HepG2 (cell line): ENCODE results near the gene RTF1. TPM values are rescaled to one million over a fixed set of nuclear protein-coding genes. Genes with fewer than 3 reads are reported as not detected.
A peak's percentile ranks its signal among the peaks of the same experiment; 100 is the strongest.

Source experiments
- PAX8 ChIP-seq: sonication (generic); formaldehyde crosslinking; IDR thresholded peaks from 2 replicates; pipeline ENCODE4 v1.8.0; 2022; ENCODE audit warnings: mild to moderate bottlenecking, missing genetic modification reagents, borderline replicate concordance
- ZGPAT ChIP-seq: IDR thresholded peaks from 2 replicates; pipeline ENCODE4 v1.6.1; 2016; ENCODE audit warnings: mild to moderate bottlenecking
- ZMAT3 ChIP-seq: sonication (generic); formaldehyde crosslinking; conservative IDR thresholded peaks from 2 replicates; pipeline ENCODE4 v1.7.0; 2021; ENCODE audit warnings: missing genetic modification reagents
- ZNF598 ChIP-seq: sonication (generic); formaldehyde crosslinking; IDR thresholded peaks from 2 replicates; pipeline ENCODE4 v1.5.1; 2020; ENCODE audit warnings: mild to moderate bottlenecking, missing genetic modification reagents, borderline replicate concordance
- ZNF749 ChIP-seq: sonication (generic); formaldehyde crosslinking; IDR thresholded peaks from 2 replicates; pipeline ENCODE4 v1.8.0; 2022; ENCODE audit warnings: mild to moderate bottlenecking, missing genetic modification reagents, moderate library complexity, borderline replicate concordance
- polyA plus RNA-seq, 8 experiments: library from polyadenylated mRNA; depleted of rRNA in 3 of 8; stranded (reverse) in 7 of 8; unstranded in 1 of 8; fragments of >200 nt; fragmentation: Illumina TruSeq in 4 of 8; extraction: Trizol in 4 of 8; gene quantifications; 2 replicates each; pipeline versions ENCODE4 v1.2.1 to v1.2.3, GENCODE V29; 2011 to 2016; ENCODE audit warnings: low read depth in 4 of 8, missing spikeins in 1 of 8, mixed read lengths in 1 of 8; ENCODE audit not compliant: insufficient read depth in 1 of 8
- total RNA-seq, 5 experiments: library from RNA; depleted of rRNA; stranded (reverse); fragments of >200 nt; fragmentation: Illumina TruSeq; extraction: Trizol; gene quantifications; 2 replicates each; pipeline ENCODE4 v1.2.3, GENCODE V29; 2016; ENCODE audit warnings: low read depth in 1 of 5
- TF ChIP-seq, protein P1 (sequence below), 2 experiments: IDR thresholded peaks; 2 replicates each; pipeline ENCODE4 v1.6.1; 2011 to 2012; ENCODE audit warnings: low read length in 2 of 2, borderline replicate concordance in 1 of 2, low read depth in 1 of 2, mild to moderate bottlenecking in 1 of 2, moderate library complexity in 1 of 2
- TF ChIP-seq, protein P2 (sequence below): sonication (generic); formaldehyde crosslinking; IDR thresholded peaks from 2 replicates; pipeline ENCODE4 v1.5.1; 2020; ENCODE audit warnings: missing genetic modification reagents, mild to moderate bottlenecking, borderline replicate concordance

The RTF1 gene
- total and polyA plus RNA-seq, 2 of the 13 experiments (the other 11 are each of a cell fraction or from before 2014, with no cell fraction given), result 13.9 to 17.9 TPM

GRCh38 chr15:41495736-41496599 is 79.1 kb downstream of the RTF1 start (continued):
- TF ChIP-seq, protein P1, sequence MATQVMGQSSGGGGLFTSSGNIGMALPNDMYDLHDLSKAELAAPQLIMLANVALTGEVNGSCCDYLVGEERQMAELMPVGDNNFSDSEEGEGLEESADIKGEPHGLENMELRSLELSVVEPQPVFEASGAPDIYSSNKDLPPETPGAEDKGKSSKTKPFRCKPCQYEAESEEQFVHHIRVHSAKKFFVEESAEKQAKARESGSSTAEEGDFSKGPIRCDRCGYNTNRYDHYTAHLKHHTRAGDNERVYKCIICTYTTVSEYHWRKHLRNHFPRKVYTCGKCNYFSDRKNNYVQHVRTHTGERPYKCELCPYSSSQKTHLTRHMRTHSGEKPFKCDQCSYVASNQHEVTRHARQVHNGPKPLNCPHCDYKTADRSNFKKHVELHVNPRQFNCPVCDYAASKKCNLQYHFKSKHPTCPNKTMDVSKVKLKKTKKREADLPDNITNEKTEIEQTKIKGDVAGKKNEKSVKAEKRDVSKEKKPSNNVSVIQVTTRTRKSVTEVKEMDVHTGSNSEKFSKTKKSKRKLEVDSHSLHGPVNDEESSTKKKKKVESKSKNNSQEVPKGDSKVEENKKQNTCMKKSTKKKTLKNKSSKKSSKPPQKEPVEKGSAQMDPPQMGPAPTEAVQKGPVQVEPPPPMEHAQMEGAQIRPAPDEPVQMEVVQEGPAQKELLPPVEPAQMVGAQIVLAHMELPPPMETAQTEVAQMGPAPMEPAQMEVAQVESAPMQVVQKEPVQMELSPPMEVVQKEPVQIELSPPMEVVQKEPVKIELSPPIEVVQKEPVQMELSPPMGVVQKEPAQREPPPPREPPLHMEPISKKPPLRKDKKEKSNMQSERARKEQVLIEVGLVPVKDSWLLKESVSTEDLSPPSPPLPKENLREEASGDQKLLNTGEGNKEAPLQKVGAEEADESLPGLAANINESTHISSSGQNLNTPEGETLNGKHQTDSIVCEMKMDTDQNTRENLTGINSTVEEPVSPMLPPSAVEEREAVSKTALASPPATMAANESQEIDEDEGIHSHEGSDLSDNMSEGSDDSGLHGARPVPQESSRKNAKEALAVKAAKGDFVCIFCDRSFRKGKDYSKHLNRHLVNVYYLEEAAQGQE (IDR thresholded peaks at IDR 0.05; ENCODE audit: borderline replicate concordance in 1 of 2, low read depth in 1 of 2, low read length in 2 of 2), result peak in 1 of 2 experiments; percentile 47; a peak in 1 of 4 replicates
- TF ChIP-seq PAX8 (CRISPR knock-in tag), result no peak
- TF ChIP-seq ZNF749 (CRISPR knock-in tag), result peak; percentile 45; the same call in 1 of the 2 replicates
- peak; percentile 51; the same call in 1 of the 2 replicates for TF ChIP-seq ZMAT3 (CRISPR knock-in tag)
- TF ChIP-seq ZGPAT (CRISPR knock-in tag), result peak; percentile 93
- TF ChIP-seq, protein P2, sequence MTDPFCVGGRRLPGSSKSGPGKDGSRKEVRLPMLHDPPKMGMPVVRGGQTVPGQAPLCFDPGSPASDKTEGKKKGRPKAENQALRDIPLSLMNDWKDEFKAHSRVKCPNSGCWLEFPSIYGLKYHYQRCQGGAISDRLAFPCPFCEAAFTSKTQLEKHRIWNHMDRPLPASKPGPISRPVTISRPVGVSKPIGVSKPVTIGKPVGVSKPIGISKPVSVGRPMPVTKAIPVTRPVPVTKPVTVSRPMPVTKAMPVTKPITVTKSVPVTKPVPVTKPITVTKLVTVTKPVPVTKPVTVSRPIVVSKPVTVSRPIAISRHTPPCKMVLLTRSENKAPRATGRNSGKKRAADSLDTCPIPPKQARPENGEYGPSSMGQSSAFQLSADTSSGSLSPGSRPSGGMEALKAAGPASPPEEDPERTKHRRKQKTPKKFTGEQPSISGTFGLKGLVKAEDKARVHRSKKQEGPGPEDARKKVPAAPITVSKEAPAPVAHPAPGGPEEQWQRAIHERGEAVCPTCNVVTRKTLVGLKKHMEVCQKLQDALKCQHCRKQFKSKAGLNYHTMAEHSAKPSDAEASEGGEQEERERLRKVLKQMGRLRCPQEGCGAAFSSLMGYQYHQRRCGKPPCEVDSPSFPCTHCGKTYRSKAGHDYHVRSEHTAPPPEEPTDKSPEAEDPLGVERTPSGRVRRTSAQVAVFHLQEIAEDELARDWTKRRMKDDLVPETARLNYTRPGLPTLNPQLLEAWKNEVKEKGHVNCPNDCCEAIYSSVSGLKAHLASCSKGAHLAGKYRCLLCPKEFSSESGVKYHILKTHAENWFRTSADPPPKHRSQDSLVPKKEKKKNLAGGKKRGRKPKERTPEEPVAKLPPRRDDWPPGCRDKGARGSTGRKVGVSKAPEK (CRISPR knock-in tag), result peak; percentile 28; the same call in 1 of the 2 replicates
- TF ChIP-seq ZNF598 (CRISPR knock-in tag), result peak; percentile 93; the same call in 1 of the 2 replicates
